Measurements from ENCODE around the gene CHRM5. TPM values are rescaled to one million over a fixed set of nuclear protein-coding genes. Genes with fewer than 3 reads are reported as not detected.

The CHRM5 gene
- not detected in 2 replicates for total RNA-seq
- long read RNA-seq, result 0 reads

DNA sequence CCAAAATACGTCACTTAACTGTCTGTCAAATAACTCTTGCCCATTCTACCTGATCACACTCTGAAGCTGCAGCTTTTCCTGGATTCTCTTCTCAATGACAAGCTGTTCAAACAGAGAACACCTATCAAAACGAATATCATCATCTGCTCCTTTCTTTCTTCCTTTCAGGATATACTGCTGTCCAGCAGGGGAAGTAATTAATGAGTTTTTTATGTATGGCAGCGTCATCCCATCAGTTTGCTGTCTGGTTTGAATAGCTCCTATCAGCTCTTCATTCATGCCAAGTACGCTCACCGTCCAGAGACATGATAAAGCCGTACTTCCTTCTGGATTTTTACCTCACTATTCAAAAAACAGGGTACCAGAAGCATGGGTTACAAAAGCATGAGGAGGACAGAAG is at the start of gene CHRM5:
Gene CHRM5, plus strand, starts transcription at position 274 of the 400 bp plus-strand sequence. CDS start 94,221 bp downstream, outside the sequence.
- Mint-ChIP-seq H3K9me3 (ENCODE audit: low read depth) (no peaks in the 10 kb centered on the region), H3K27me3 (no peaks in the 10 kb centered on the region), H3K4me3 (ENCODE audit: low read depth) (no peak within 1 kb of the TSS), H3K27ac (no peak within 1 kb of the TSS), H3K4me1 (ENCODE audit: low read depth) (peaks cover 25% of the 10 kb centered on the region), H3K36me3 (ENCODE audit: insufficient read depth) (no peaks in the 10 kb centered on the region)
- DNase-seq (ENCODE audit: low spot score, unreplicated experiment), result no peak
- TF ChIP-seq CTCF (IDR thresholded peaks at IDR 0.05; ENCODE audit: unreplicated experiment), result no peak

- H3K27me3 Mint-ChIP-seq, result no peaks in the 10 kb centered on the region
- H3K36me3 Mint-ChIP-seq (ENCODE audit: insufficient read depth), result peaks cover 2% of the 10 kb centered on the region
- H3K27ac Mint-ChIP-seq, result no peak overlapping the region
- peaks cover 11% of the 10 kb centered on the region for H3K4me1 Mint-ChIP-seq (ENCODE audit: low read depth)
- H3K9me3 Mint-ChIP-seq (ENCODE audit: low read depth), result no peaks in the 10 kb centered on the region
- no peak for TF ChIP-seq CTCF (IDR thresholded peaks at IDR 0.05; ENCODE audit: unreplicated experiment)
- no peak overlapping the region for H3K4me3 Mint-ChIP-seq (ENCODE audit: low read depth)
- no peak for DNase-seq (ENCODE audit: low spot score, unreplicated experiment)
Measured at GRCh38 chr15:33923446-33923845, 44.9 kb upstream of the CHRM5 start.

DNA sequence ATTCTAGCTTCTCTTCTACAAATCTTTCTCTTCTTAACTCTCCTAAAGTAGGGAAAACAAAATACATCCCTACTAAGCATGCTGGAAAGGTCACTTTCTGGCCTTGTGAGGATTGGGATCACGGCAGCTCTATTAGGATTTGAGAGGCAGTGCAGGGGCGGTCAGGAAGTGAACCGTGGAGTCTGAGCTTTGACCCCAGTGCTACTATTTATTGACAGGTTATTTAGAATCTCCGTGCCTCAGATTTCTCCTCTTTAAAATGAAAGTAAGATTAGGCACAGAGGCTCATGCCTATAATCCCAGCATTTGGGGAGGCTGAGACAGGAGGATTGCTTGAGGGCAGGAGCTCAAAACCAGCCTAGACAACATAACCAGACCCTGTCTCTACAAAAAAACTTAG is 42.0 kb upstream of the CHRM5 start:
- Mint-ChIP-seq H3K27me3 (no peaks in the 10 kb centered on the region), H3K9me3 (ENCODE audit: low read depth) (no peaks in the 10 kb centered on the region), H3K4me3 (ENCODE audit: low read depth) (no peak overlapping the region), H3K36me3 (ENCODE audit: insufficient read depth) (peaks cover 2% of the 10 kb centered on the region), H3K4me1 (ENCODE audit: low read depth) (peaks cover 9% of the 10 kb centered on the region), H3K27ac (no peak overlapping the region)
- no peak for TF ChIP-seq CTCF (IDR thresholded peaks at IDR 0.05; ENCODE audit: unreplicated experiment)
- no peak for DNase-seq (ENCODE audit: low spot score, unreplicated experiment)

- no peak for TF ChIP-seq CTCF (IDR thresholded peaks at IDR 0.05; ENCODE audit: unreplicated experiment)
- no peaks in the 10 kb centered on the region for H3K4me1 Mint-ChIP-seq (ENCODE audit: low read depth)
- no peak overlapping the region for H3K4me3 Mint-ChIP-seq (ENCODE audit: low read depth)
- H3K27me3 Mint-ChIP-seq, result no peaks in the 10 kb centered on the region
- no peaks in the 10 kb centered on the region for H3K36me3 Mint-ChIP-seq (ENCODE audit: insufficient read depth)
- no peak overlapping the region for H3K27ac Mint-ChIP-seq
- no peak for DNase-seq (ENCODE audit: low spot score, unreplicated experiment)
- no peaks in the 10 kb centered on the region for H3K9me3 Mint-ChIP-seq (ENCODE audit: low read depth)
Measured at GRCh38 chr15:33932734-33933133, 35.6 kb upstream of the CHRM5 start.

DNA sequence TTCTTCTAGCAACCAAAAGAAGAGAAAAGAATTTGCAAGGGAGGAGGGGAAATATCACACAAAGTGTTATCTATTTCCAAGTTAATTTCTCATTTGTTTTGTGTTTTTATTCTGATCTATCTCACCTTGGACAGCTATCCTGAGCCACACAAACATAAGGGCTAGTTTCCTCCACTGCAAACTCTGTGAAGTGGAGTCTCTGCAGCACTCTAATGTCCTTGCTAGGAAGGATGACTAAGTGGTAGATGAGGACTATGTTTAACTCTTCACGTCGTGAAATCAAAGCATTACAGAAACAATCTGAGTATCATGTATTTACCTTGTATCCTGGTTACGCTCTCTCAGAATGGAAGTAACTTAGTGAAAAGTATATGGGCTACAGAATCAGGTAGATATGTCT is 33.9 kb upstream of the CHRM5 start:
- H3K36me3 Mint-ChIP-seq (ENCODE audit: insufficient read depth), result no peaks in the 10 kb centered on the region
- no peak for DNase-seq (ENCODE audit: low spot score, unreplicated experiment)
- no peaks in the 10 kb centered on the region for H3K4me1 Mint-ChIP-seq (ENCODE audit: low read depth)
- H3K4me3 Mint-ChIP-seq (ENCODE audit: low read depth), result no peak overlapping the region
- H3K27me3 Mint-ChIP-seq, result no peaks in the 10 kb centered on the region
- no peak overlapping the region for H3K27ac Mint-ChIP-seq
- H3K9me3 Mint-ChIP-seq (ENCODE audit: low read depth), result no peaks in the 10 kb centered on the region
- no peak for TF ChIP-seq CTCF (IDR thresholded peaks at IDR 0.05; ENCODE audit: unreplicated experiment)

All from progenitor cell of endocrine pancreas (in vitro differentiated cells).